Measurements from ENCODE around the gene SLC13A3.

- TF ChIP-seq MAX (IDR thresholded peaks at IDR 0.05) (no peak), CEBPB (IDR thresholded peaks at IDR 0.05) (no peak), RAD21 (IDR thresholded peaks at IDR 0.05; ENCODE audit: low read depth) (no peak), TCF12 (IDR thresholded peaks at IDR 0.05; ENCODE audit: low read depth) (no peak), TAF1 (IDR thresholded peaks at IDR 0.05; ENCODE audit: low read depth) (no peak), CREB1 (IDR thresholded peaks at IDR 0.05; ENCODE audit: low read depth) (no peak), EP300 (IDR thresholded peaks at IDR 0.05; ENCODE audit: borderline replicate concordance) (no peak), YY1 (IDR thresholded peaks at IDR 0.05; ENCODE audit: low read depth) (no peak), TEAD4 (IDR thresholded peaks at IDR 0.05) (no peak), FOXM1 (IDR thresholded peaks at IDR 0.05; ENCODE audit: borderline replicate concordance, low read depth) (no peak)
- TF ChIP-seq, protein P1, sequence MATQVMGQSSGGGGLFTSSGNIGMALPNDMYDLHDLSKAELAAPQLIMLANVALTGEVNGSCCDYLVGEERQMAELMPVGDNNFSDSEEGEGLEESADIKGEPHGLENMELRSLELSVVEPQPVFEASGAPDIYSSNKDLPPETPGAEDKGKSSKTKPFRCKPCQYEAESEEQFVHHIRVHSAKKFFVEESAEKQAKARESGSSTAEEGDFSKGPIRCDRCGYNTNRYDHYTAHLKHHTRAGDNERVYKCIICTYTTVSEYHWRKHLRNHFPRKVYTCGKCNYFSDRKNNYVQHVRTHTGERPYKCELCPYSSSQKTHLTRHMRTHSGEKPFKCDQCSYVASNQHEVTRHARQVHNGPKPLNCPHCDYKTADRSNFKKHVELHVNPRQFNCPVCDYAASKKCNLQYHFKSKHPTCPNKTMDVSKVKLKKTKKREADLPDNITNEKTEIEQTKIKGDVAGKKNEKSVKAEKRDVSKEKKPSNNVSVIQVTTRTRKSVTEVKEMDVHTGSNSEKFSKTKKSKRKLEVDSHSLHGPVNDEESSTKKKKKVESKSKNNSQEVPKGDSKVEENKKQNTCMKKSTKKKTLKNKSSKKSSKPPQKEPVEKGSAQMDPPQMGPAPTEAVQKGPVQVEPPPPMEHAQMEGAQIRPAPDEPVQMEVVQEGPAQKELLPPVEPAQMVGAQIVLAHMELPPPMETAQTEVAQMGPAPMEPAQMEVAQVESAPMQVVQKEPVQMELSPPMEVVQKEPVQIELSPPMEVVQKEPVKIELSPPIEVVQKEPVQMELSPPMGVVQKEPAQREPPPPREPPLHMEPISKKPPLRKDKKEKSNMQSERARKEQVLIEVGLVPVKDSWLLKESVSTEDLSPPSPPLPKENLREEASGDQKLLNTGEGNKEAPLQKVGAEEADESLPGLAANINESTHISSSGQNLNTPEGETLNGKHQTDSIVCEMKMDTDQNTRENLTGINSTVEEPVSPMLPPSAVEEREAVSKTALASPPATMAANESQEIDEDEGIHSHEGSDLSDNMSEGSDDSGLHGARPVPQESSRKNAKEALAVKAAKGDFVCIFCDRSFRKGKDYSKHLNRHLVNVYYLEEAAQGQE (IDR thresholded peaks at IDR 0.05; ENCODE audit: low read depth): no peak
Measured at GRCh38 chr20:46549188-46549972, 101.9 kb downstream of the SLC13A3 start.

All from Ishikawa (cell line).